ENCODE results near the gene APRT. TPM values are rescaled to one million over a fixed set of nuclear protein-coding genes. Genes with fewer than 3 reads are reported as not detected.
A peak's percentile ranks its signal among the peaks of the same experiment; 100 is the strongest.
"Not testable (repeated sequence)": the region's sequence is repeated elsewhere in the genome, so short reads cannot be mapped to it uniquely, and the experiment has no call there.

Gene APRT
- total RNA-seq, 1 donor from 2014 or later, result 312 TPM

DNA sequence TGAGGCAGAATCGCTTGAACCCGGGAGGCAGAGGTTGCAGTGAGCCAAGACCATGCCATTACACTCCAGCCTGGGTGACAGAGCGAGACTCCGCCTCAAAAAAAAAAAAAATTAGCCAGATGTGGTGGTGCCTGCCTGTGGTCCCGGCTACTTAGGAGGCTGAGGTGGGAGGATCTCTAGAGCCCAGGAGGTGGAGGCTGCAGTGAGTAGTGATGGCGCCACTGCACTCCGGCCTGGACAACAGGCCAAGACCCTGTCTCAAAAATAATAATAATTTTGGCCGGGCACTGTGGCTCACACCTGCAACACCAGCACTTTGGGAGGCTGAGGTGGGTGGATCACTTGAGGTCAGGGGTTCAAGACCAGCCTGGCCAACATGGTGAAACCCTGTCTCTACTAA is 23.0 kb downstream of the APRT start:
- not testable (repeated sequence) for H3K27ac Mint-ChIP-seq; H3K27me3 Mint-ChIP-seq; H3K4me3 Mint-ChIP-seq; DNase-seq; H3K9me3 Mint-ChIP-seq; H3K36me3 Mint-ChIP-seq (ENCODE audit: low read depth)
- peaks cover 26% of the 10 kb centered on the region for H3K4me1 Mint-ChIP-seq
- intact Hi-C loops (cut with micrococcal nuclease), result loop anchor here (10.0 kb wide), 1 partner anchor 334 kb away; the partner anchor contains the start of gene ZFPM1

DNA sequence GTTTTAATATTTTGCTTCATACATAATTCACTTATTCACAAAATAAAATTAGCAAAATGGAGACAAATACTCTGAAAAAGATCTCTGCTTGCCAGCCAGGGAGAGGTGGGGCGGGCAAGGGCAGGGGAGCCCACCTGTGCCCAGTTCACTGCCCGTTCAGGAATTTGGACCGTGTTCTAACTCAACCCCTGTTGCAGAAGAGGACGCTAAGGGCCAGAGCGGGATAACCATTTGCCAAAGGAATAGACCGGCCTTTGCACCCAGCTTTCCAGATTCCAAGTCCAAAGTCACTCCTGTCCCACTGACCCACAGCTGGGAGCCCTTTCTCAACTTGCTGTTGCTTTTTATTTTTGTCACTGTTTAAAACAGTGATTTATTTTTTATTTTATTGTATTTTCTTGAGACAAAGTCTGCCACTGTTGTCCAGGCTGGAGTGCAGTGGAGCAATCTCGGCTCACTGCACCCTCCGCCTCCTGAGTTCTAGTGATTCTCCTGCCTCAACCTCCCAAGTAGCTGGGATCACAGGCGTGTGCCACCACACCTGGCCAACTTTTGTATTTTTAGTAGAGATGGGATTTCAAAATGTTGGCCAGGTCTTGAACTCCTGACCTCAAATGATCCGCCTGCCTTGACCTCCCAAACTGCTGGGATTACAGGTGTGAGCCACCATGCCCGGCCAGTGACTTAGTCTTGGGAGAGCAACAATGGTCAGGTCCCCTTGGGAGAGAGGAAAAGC is 24.0 kb downstream of the APRT start:
- Mint-ChIP-seq H3K36me3 (ENCODE audit: low read depth) (peaks cover 2% of the 10 kb centered on the region), H3K27ac (no peak overlapping the region), H3K9me3 (no peaks in the 10 kb centered on the region), H3K4me1 (peaks cover 32% of the 10 kb centered on the region), H3K27me3 (no peaks in the 10 kb centered on the region), H3K4me3 (no peak overlapping the region)
- intact Hi-C loops (cut with micrococcal nuclease), result loop anchor here (10.0 kb wide), 1 partner anchor 333 kb away; the partner anchor contains the start of gene ZFPM1
- DNase-seq, result no peak

DNA sequence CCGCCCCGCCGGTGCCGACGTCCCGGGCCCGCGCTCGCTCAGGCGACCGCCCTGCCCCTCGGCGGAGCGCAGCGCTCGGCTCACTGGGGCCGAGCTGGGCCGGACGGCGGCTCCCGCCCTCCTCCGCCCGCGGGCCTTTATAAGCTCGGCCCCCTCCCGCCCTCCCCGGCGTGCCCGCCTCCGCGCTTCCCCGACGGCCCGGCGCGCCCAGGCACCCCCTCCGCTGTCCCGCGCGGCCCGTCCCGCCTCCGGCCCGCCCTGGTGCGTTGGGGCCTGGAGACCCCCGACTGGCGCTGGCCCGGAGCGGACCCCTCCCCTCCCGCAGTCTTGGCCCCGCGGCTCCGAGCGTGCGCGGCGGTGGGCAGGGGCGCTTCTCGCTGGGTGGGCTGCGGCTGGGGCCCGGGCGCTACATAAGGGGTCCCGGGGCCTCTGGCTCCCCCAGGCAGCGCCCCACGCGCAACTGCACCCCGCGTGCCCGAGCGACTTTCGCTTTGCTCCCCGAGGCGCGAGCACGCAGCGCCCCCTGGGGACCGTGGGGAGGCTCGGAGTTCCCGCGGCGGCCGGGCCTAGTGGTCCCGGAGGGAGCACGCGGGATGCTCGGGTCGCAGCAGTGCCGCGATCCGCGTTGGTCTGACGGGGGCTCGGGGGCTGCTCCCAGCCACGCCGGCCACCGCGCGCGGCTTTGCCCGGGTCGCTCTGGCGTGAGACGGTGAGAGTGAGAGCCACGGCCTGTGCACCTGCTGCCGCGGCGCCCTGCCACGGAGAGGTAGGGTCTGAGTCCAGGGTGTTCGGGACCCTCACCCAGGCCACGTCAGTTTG is 26.4 kb downstream of the APRT start, which contains the start of gene PIEZO1:
Gene PIEZO1 (minus strand): TSS at position 115 of the 819 bp plus-strand sequence. CDS start 256 bp downstream, outside the sequence.
- intact Hi-C loops (cut with micrococcal nuclease), result loop anchor here (1.0 to 10.0 kb wide), 2 partner anchors 48 to 331 kb away; partner anchors contain the start of gene ZFPM1
- peaks cover 43% of the 10 kb centered on the region for H3K4me1 Mint-ChIP-seq
- DNase-seq, result peak; percentile 96
- H3K27me3 Mint-ChIP-seq, result no peaks in the 10 kb centered on the region
- peak within 1 kb of the TSS; percentile 81 for H3K27ac Mint-ChIP-seq
- peaks cover 4% of the 10 kb centered on the region for H3K36me3 Mint-ChIP-seq (ENCODE audit: low read depth)
- no peaks in the 10 kb centered on the region for H3K9me3 Mint-ChIP-seq
- peak within 1 kb of the TSS; percentile 81 for H3K4me3 Mint-ChIP-seq

DNA sequence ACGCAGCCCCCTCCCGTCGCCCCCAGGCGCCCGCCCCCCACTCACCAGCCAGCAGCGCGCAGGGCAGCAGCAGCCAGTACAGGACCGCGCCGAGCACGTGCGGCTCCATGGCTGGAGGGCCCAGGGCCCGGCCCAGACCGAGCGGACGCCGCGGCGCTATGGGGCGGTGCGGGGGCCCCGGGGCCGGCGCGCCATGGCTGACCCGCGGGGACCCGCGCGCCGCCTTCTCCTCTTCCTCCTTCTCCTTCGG is 26.9 kb downstream of the APRT start:
- H3K4me3 Mint-ChIP-seq, result peak overlapping the region; percentile 81
- H3K27ac Mint-ChIP-seq, result no peak overlapping the region
- H3K4me1 Mint-ChIP-seq, result peaks cover 41% of the 10 kb centered on the region
- H3K36me3 Mint-ChIP-seq (ENCODE audit: low read depth), result peaks cover 4% of the 10 kb centered on the region
- DNase-seq, result no peak
- intact Hi-C loops (cut with micrococcal nuclease), result loop anchor here (1.0 to 10.0 kb wide), 4 partner anchors 18 to 330 kb away; partner anchors contain the start of genes CYBA and ZFPM1
- H3K9me3 Mint-ChIP-seq, result no peaks in the 10 kb centered on the region
- H3K27me3 Mint-ChIP-seq, result no peaks in the 10 kb centered on the region

DNA sequence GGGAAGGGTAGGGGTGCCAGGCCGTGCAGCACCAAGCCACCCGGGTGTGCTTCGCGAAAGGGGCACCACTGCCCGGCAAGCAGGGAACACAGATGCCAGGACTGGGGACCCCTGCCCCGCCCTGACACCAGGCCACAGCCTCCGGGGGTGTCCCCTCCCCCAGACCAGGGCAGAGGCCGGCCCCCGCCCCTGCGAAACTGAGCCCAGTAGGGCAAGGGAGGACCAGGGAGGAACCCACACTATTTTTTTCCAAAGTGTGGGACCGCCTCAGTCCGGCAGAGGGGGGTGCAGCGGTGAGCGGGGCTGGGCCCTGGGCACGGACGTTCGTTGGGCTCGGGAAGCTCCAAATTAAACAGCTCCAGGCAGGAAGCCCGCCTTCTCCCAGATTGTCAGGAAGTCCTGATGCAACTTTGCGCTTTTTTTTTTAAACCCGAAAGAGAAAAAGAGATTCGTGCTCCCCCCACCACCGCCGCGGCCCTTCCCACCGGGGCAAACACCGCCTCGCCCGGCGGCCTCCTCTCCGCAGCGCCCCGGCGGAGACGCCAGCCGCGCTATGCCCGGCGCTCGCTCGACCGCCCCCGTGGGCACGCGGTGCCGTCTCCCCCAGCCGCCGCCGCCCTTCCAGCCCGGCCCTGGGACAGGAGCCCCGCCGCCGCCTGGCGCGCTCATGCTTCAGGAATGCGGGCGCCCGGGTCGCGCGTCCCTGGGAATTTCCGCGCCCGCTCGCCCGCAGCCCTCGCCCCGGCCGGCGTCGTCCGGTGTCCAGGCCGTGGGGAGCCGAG is 27.5 kb downstream of the APRT start:
- intact Hi-C loops (cut with micrococcal nuclease), result loop anchor here (1.0 to 10.0 kb wide), 3 partner anchors 18 to 329 kb away; partner anchors contain the start of genes CYBA and ZFPM1
- Mint-ChIP-seq H3K27ac (peak overlapping the region; percentile 81), H3K4me1 (peaks cover 38% of the 10 kb centered on the region), H3K9me3 (no peaks in the 10 kb centered on the region), H3K36me3 (ENCODE audit: low read depth) (peaks cover 4% of the 10 kb centered on the region), H3K27me3 (no peaks in the 10 kb centered on the region), H3K4me3 (peak overlapping the region; percentile 81)
- peak; percentile 85 for DNase-seq

DNA sequence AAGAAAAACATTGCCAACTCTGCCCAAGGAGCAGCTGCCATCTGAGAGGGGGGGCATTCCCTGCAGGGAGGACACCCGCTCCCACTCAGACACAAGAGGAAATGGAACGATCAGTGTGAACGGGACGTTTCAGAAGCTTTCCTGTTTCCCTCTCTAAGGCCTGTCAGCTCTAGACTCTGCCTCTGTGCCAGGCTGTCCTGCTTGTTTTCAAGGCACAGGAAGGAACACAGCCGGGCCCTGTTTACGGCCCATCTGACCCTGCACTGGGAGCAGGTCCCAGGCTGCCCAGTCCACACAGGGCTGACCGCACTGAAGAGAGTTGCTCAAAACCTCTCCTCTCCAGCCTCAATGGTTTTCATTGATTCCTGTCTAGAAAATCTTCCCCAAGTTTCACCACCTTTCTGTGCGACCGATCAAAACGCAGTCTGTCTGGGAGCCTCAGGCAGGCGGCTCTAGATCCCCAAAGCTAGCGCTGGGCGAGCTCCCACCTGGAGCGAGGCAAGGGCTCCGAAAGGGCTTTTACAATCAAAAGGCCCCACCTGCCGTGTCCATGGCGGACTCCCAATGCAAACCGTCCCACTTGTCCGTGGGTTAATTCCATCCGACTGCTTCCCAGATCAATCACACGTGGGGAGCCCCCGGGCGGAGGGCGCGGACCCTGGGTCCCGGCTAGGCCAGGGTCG is 28.2 kb downstream of the APRT start:
- Mint-ChIP-seq H3K27ac (peak overlapping the region; percentile 81), H3K4me3 (peak overlapping the region; percentile 81), H3K4me1 (peaks cover 38% of the 10 kb centered on the region), H3K36me3 (ENCODE audit: low read depth) (peaks cover 4% of the 10 kb centered on the region), H3K27me3 (no peaks in the 10 kb centered on the region), H3K9me3 (no peaks in the 10 kb centered on the region)
- intact Hi-C loops (cut with micrococcal nuclease), result loop anchor here (1.0 to 10.0 kb wide), 6 partner anchors 19 to 329 kb away; partner anchors contain the start of genes CYBA and ZFPM1
- peak; percentile 73 for DNase-seq

DNA sequence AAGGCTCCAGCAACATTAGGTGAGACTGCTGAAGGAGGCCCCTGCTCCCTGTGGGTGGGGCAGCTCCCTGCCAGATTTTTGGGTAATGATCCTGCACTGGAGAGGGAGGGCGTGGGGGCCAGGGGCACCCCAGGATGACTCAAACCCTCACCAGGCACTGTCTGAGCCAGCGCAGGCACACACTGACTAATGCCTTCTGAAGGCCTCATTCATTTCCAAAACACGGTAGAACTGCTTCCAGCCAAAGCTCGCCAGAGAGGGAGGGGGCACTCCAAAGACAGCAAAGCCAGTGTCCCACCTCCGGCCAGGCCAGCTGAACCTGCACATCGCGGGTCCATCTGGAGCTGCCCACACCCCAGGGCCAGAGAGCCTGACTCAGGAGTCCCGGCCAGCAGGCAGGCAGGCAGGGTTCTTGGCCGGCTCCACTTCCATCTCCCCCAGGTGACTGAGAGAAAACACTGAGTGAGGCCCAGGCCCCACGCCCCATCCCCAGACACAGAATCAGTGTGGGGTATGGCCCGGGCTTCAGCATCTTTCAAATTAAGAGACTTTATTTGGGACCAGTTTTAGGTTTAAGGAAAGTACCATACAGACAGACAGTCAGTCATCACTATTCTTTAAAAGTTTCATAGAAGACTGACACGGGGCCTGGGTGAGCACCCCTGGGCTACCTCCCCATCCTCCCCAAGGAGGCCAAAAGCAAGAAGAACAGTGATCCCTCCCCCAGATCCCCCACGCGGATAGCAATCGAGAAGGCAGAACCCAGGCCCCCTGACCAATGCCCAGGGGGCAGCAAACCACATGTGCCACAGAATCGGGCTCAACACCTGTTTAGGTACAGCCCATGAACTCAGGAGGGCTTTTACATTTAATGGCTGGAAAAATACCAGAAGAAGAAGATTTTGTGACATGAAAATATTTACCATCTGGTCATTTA is 29.0 kb downstream of the APRT start:
- H3K9me3 Mint-ChIP-seq, result no peaks in the 10 kb centered on the region
- H3K27me3 Mint-ChIP-seq, result no peaks in the 10 kb centered on the region
- DNase-seq, result peak; percentile 81
- H3K27ac Mint-ChIP-seq, result peak overlapping the region; percentile 81
- intact Hi-C loops (cut with micrococcal nuclease), result loop anchor here (1.0 to 10.0 kb wide), 6 partner anchors 30 to 328 kb away; partner anchors contain the start of genes CYBA, GALNS and ZFPM1
- H3K36me3 Mint-ChIP-seq (ENCODE audit: low read depth), result peaks cover 4% of the 10 kb centered on the region
- peak overlapping the region; percentile 81 for H3K4me3 Mint-ChIP-seq
- H3K4me1 Mint-ChIP-seq, result peaks cover 38% of the 10 kb centered on the region

DNA sequence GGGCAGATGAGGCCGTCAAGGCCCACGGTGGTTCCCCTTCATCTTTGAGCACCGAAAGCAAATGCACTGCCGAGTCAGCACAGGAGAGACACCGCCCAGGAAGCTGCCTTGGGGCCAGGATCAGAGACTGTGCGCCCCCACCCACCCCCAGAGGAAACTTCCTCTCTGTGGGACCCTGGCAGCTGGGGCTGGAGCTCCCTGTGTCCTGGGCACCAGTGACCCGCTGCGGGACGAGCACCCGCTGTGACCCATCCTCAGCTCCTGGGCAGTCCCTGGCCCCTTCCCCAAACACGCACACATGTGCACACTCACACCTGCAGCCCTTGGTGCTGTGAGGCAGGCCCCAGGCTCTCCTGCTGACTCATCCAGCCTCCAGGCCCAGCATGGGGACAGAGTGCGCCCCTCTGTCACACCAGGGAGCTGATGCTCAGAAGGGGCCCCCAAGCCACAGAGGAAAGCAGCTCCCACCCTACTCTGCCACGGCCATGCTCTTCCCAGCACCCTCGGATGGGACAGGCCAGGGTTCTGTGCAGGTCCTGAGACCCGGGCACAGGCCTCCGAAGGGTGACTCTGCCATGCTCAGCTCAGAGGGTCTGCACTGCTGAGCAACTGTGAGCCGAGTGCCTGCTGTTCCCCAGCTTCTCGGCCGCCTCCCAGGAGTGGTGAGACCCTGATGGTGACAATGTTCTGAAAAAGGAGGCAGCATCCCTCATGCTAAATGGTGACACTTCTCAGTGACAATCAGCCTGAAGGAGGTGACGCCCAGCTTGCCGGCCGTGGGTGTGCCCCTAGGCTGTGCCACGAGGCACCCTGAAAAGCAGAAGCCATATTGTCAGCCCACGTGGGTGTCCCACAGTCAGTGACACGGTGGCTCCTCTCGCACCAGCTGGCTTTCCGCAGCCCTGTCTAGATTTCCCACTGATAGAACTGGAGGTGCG is 30.3 kb downstream of the APRT start:
- peak; percentile 91 for DNase-seq
- intact Hi-C loops (cut with micrococcal nuclease), result loop anchor here (1.0 to 10.0 kb wide), 6 partner anchors 31 to 327 kb away; partner anchors contain the start of genes CYBA, GALNS and ZFPM1
- peak overlapping the region; percentile 81 for H3K4me3 Mint-ChIP-seq
- H3K27me3 Mint-ChIP-seq, result no peaks in the 10 kb centered on the region
- peaks cover 40% of the 10 kb centered on the region for H3K4me1 Mint-ChIP-seq
- peaks cover 4% of the 10 kb centered on the region for H3K36me3 Mint-ChIP-seq (ENCODE audit: low read depth)
- peak overlapping the region; percentile 81 for H3K27ac Mint-ChIP-seq
- H3K9me3 Mint-ChIP-seq, result no peaks in the 10 kb centered on the region

DNA sequence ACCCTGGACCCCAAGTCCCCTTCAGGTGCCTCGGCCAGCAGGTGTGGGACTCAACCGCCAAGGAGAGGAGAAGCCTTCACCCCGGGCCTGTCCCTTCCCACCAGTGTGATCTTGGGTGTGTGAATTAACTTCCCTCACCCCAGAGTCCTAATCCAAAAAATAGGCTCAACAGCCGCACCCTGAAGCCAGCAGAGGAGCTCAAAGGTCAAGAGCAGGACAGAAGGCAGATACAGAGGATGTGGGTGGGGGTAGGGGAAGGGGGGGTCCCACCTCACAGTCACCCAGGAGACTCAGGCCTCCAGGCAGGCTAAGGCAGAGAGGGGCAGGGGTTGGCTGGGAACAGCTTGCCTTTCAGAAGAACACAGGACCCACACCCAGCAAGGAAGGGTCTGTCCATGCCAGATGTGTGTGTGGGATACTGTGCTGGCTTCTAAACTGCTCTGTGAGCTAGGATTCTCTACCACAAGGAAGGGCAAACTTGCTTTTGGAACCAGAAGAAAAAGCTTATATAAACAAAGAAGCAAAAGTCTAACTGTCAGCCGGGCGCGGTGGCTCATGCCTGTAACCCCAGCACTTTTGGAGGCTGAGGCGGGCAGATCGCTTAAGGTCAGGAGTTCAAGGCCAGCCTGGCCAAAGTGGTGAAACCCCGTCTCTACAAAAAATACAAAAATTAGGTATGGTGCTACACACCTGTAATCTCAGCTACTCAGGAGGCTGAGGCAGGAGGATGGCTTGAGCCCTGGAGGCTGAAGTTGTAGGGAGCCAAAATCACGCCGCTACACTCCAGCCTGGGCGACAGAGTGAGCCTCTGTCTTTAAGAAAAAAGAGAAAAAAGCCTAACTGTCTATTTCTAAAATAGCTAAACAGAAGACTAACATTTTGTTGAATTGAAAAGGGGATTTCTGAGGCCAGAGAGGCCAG is 31.3 kb downstream of the APRT start:
- H3K4me3 Mint-ChIP-seq, result peak overlapping the region; percentile 81
- peak overlapping the region; percentile 81 for H3K27ac Mint-ChIP-seq
- H3K27me3 Mint-ChIP-seq, result no peaks in the 10 kb centered on the region
- H3K36me3 Mint-ChIP-seq (ENCODE audit: low read depth), result peaks cover 4% of the 10 kb centered on the region
- no peak for DNase-seq
- H3K9me3 Mint-ChIP-seq, result no peaks in the 10 kb centered on the region
- peaks cover 40% of the 10 kb centered on the region for H3K4me1 Mint-ChIP-seq
- intact Hi-C loops (cut with micrococcal nuclease), result loop anchor here (5.0 to 10.0 kb wide), 2 partner anchors 128 to 326 kb away; partner anchors contain the start of genes CYBA and ZFPM1

DNA sequence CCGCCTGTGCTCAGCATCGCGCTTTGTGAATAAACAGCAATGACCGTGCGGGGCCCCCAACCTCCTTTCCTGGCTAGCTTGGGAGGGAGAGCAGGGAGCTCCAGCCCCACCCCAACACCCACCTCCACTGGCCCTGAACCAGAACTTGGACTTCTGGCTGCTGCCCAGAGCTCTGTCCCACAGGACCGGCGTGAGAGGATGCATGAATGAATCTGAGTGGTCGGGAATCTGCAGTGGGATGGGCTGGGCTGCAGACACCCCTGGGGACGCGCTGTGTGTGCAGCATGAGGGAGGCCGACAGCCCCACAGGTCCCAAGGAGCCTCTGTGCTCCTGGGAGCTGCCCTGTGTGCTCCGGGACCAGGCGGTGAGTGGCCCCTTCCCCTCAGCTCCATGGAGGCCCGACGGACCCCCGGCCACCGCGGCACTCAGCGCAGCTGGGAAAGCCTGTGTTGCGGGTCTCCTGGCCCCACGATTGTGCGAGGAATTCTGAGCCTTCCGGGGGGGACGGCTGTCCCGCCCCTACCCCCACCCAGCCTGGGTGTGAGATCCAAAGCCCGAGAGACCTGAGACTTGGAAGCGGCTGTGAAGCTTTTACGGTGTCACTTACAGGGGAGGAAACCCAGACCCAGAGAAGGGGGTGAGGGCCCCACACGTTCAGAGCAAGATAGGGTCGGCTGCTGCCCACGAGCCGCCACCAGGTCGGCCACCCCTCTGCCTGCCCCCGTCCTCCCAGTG is 32.2 kb downstream of the APRT start:
- H3K36me3 Mint-ChIP-seq (ENCODE audit: low read depth), result peaks cover 4% of the 10 kb centered on the region
- H3K4me3 Mint-ChIP-seq, result peak overlapping the region; percentile 81
- peaks cover 40% of the 10 kb centered on the region for H3K4me1 Mint-ChIP-seq
- peak overlapping the region; percentile 81 for H3K27ac Mint-ChIP-seq
- no peaks in the 10 kb centered on the region for H3K27me3 Mint-ChIP-seq
- intact Hi-C loops (cut with micrococcal nuclease), result loop anchor here (5.0 to 10.0 kb wide), 2 partner anchors 127 to 325 kb away; partner anchors contain the start of genes CYBA and ZFPM1
- no peaks in the 10 kb centered on the region for H3K9me3 Mint-ChIP-seq
- DNase-seq, result no peak
